ENCODE measurements around the gene PBX2.
"Not testable (repeated sequence)": the region's sequence is repeated elsewhere in the genome, so short reads cannot be mapped to it uniquely, and the experiment has no call there.

- TF ChIP-seq CTCF, POLR2AphosphoS5 (IDR thresholded peaks at IDR 0.05): not testable (repeated sequence)
These were observed 21.4 kb upstream of the PBX2 start for GRCh38 chr6:32211432-32211831.

Data from breast epithelium (tissue), 3 donors.